Natural killer cell (primary cell): ENCODE measurements around the gene CTPS1. TPM values are rescaled to one million over a fixed set of nuclear protein-coding genes. Genes with fewer than 3 reads are reported as not detected.

Source experiments
- ATAC-seq, 3 donors: fragments of 150-1000 bp in 2 of 3; fragments of 200-7000 bp in 1 of 3; cut with Tn5 transposase; 1 replicate in 1 of 3; 2 replicates in 2 of 3; pipeline ENCODE4 v1.10.0; 2021; ENCODE audit warnings: mild to moderate bottlenecking in 2 of 3, moderate library complexity in 2 of 3
- DNase-seq, 2 donors: peaks; one replicate each; pipeline versions ENCODE4 v3.0.0 to v3.0.0-alpha.2; 2013 to 2021; ENCODE audit warnings: mixed read lengths in 1 of 2
- H3K27ac ChIP-seq: one replicate; pipeline ENCODE4 v1.5.1; 2013; ENCODE audit warnings: mild to moderate bottlenecking, low read length
- H3K27me3 ChIP-seq: one replicate; pipeline ENCODE4 v1.6.1; 2013; ENCODE audit warnings: low read length; ENCODE audit not compliant: control insufficient read depth, insufficient read depth
- H3K36me3 ChIP-seq: one replicate; pipeline ENCODE4 v1.6.1; 2013; ENCODE audit warnings: low read length; ENCODE audit not compliant: control insufficient read depth, insufficient read depth
- H3K4me1 ChIP-seq: one replicate; pipeline ENCODE4 v1.6.1; 2013; ENCODE audit warnings: low read length; ENCODE audit not compliant: control insufficient read depth, insufficient read depth
- H3K4me3 ChIP-seq: one replicate; pipeline ENCODE4 v1.5.1; 2013; ENCODE audit warnings: low read length
- H3K9me3 ChIP-seq: one replicate; pipeline ENCODE4 v1.6.1; 2013; ENCODE audit warnings: low read length; ENCODE audit not compliant: control insufficient read depth, insufficient read depth
- H3K27ac Mint-ChIP-seq, 2 donors: one replicate each; pipeline ENCODE4 v1.8.0; 2022; ENCODE audit warnings: mild to moderate bottlenecking in 2 of 2, mixed read lengths in 2 of 2, moderate library complexity in 1 of 2
- H3K27me3 Mint-ChIP-seq, 2 donors: one replicate each; pipeline ENCODE4 v1.8.0; 2022; ENCODE audit warnings: low read depth in 2 of 2, mixed read lengths in 2 of 2
- H3K36me3 Mint-ChIP-seq: one replicate; pipeline ENCODE4 v1.8.0; 2022; ENCODE audit warnings: mixed read lengths
- H3K4me1 Mint-ChIP-seq, 2 donors: one replicate each; pipeline ENCODE4 v1.8.0; 2022; ENCODE audit warnings: mixed read lengths in 2 of 2
- H3K4me3 Mint-ChIP-seq: one replicate; pipeline ENCODE4 v1.8.0; 2022; ENCODE audit warnings: mild to moderate bottlenecking, moderate library complexity, mixed read lengths
- H3K9me3 Mint-ChIP-seq, 2 donors: one replicate each; pipeline ENCODE4 v1.8.0; 2022; ENCODE audit warnings: mixed read lengths in 2 of 2
- CTCF ChIP-seq: fragments of 200-600 bp; IDR thresholded peaks from one replicate; pipeline ENCODE4 v1.8.0; 2022; ENCODE audit warnings: antibody characterized with exemption
- WGBS: methylation state at CpG from one replicate; pipeline ENCODE4 v1.1.7; 2013; ENCODE audit warnings: missing lambda C conversion rate; ENCODE audit not compliant: insufficient coverage; 5-methylcytosine and 5-hydroxymethylcytosine counted together
- intact Hi-C: fragments of 100-400 bp; cut with micrococcal nuclease; formaldehyde crosslinking; loops from one replicate; pipeline ENCODE4 v1.14.2; 2022
- total RNA-seq, 4 donors: library from RNA; stranded (reverse); fragments of 120-200 nt in 1 of 4; gene quantifications; one replicate each; pipeline versions ENCODE4 v1.2.3 to v1.2.4, GENCODE V29; 2013 to 2022

CTPS1 gene
- total RNA-seq, 3 donors from 2014 or later (not counting 1 experiment from before 2014, with no cell fraction given), result 90.5 to 128 (median 99.0) TPM

- Mint-ChIP-seq H3K36me3 (no peaks in the 10 kb centered on the region), H3K9me3 (no peaks in the 10 kb centered on the region), H3K4me1 (peaks cover 0 to 17% of the 10 kb centered on the region in 2 donors), H3K27ac (no peak overlapping the region), H3K27me3 (peaks cover 22 to 25% of the 10 kb centered on the region in 2 donors), H3K4me3 (no peak overlapping the region)
- Histone ChIP-seq H3K27ac (no peak overlapping the region), H3K36me3 (no peaks in the 10 kb centered on the region), H3K9me3 (no peaks in the 10 kb centered on the region), H3K4me3 (no peak overlapping the region), H3K4me1 (peaks cover 6% of the 10 kb centered on the region), H3K27me3 (no peaks in the 10 kb centered on the region)
- TF ChIP-seq CTCF, result peak; percentile 7
- no peak for ATAC-seq
- intact Hi-C loops, result loop anchor here (1.0 to 2.0 kb wide), 2 partner anchors 179 to 340 kb away; no protein-coding TSS in a partner anchor
- 42% methylated on average over 6 of the region's 6 CpGs for WGBS
- no peak for DNase-seq
These were observed 26.7 kb upstream of the CTPS1 start for GRCh38 chr1:40952744-40953315.

- H3K4me3 ChIP-seq, result no peak overlapping the region
- H3K4me1 ChIP-seq, result peaks cover 6% of the 10 kb centered on the region
- intact Hi-C loops, result no loop called here
- ATAC-seq (no peak), DNase-seq (no peak)
- Mint-ChIP-seq H3K4me1 (peaks cover 0 to 10% of the 10 kb centered on the region in 2 donors), H3K36me3 (no peaks in the 10 kb centered on the region), H3K27ac (no peak overlapping the region), H3K4me3 (no peak overlapping the region), H3K27me3 (peaks cover 21 to 22% of the 10 kb centered on the region in 2 donors), H3K9me3 (no peaks in the 10 kb centered on the region)
- H3K27ac ChIP-seq, result no peak overlapping the region
- no peaks in the 10 kb centered on the region for H3K36me3 ChIP-seq
- TF ChIP-seq CTCF, result no peak
- no peaks in the 10 kb centered on the region for H3K9me3 ChIP-seq
- WGBS, result 24% methylated on average over 9 of the region's 9 CpGs
- H3K27me3 ChIP-seq, result no peaks in the 10 kb centered on the region
These were observed 24.9 kb upstream of the CTPS1 start for GRCh38 chr1:40954626-40955025.

GRCh38 chr1:40955266-40955665 lies 24.2 kb upstream of the CTPS1 start:
- H3K27ac Mint-ChIP-seq, result no peak overlapping the region
- Histone ChIP-seq H3K36me3 (no peaks in the 10 kb centered on the region), H3K9me3 (no peaks in the 10 kb centered on the region), H3K4me1 (peaks cover 6% of the 10 kb centered on the region), H3K27ac (no peak overlapping the region), H3K27me3 (no peaks in the 10 kb centered on the region), H3K4me3 (no peak overlapping the region)
- 70% methylated on average over 5 of the region's 5 CpGs for WGBS
- no peak for TF ChIP-seq CTCF
- H3K4me1 Mint-ChIP-seq, result peaks cover 0 to 10% of the 10 kb centered on the region in 2 donors
- H3K4me3 Mint-ChIP-seq, result no peak overlapping the region
- ATAC-seq (no peak), DNase-seq (no peak)
- no peaks in the 10 kb centered on the region for H3K36me3 Mint-ChIP-seq
- no peaks in the 10 kb centered on the region for H3K9me3 Mint-ChIP-seq
- intact Hi-C loops, result no loop called here
- peaks cover 21 to 22% of the 10 kb centered on the region in 2 donors for H3K27me3 Mint-ChIP-seq

GRCh38 chr1:40956407-40956806 lies 23.1 kb upstream of the CTPS1 start:
- no peaks in the 10 kb centered on the region for H3K9me3 ChIP-seq
- H3K4me1 ChIP-seq, result peaks cover 6% of the 10 kb centered on the region
- no peaks in the 10 kb centered on the region for H3K36me3 ChIP-seq
- H3K36me3 Mint-ChIP-seq, result no peaks in the 10 kb centered on the region
- H3K27me3 ChIP-seq, result no peaks in the 10 kb centered on the region
- H3K27me3 Mint-ChIP-seq, result peaks cover 21 to 22% of the 10 kb centered on the region in 2 donors
- no peak for TF ChIP-seq CTCF
- no peak overlapping the region for H3K27ac Mint-ChIP-seq
- peaks cover 0 to 10% of the 10 kb centered on the region in 2 donors for H3K4me1 Mint-ChIP-seq
- H3K4me3 Mint-ChIP-seq, result no peak overlapping the region
- intact Hi-C loops, result no loop called here
- H3K27ac ChIP-seq, result no peak overlapping the region
- ATAC-seq, result no peak
- no CpG with 5 or more reads among the region's 1 CpG for WGBS
- H3K4me3 ChIP-seq, result no peak overlapping the region
- DNase-seq, result no peak
- H3K9me3 Mint-ChIP-seq, result no peaks in the 10 kb centered on the region
